GM12872 (cell line): Measurements from ENCODE around the gene FGF22.

Experiments used
- TF ChIP-seq, protein P1 (sequence below): IDR thresholded peaks from 3 replicates; pipeline ENCODE4 v1.5.1; 2011; ENCODE audit warnings: low read depth, mild to moderate bottlenecking, low read length, moderate library complexity; ENCODE audit not compliant: insufficient read depth

The FGF22 gene

DNA sequence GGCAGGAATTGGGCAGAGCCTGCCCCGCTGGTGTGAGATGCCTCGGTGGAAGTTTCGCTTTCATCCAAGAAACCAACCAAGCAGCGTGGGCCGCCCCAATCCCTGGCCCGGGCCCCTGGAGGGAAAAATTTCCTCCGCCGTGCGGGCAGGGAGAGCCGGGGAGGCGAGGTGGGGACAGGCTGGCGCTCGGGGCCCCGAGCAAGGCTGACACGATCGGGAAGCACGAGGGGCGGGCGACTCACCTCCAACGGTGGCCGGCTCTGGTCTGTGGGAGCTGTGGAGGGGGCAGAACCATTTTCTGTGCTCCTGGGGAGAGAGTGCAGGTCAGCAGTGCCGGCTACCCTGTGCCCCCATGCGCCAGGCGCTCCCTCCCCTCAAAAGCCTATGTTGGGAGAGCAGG, 12.3 kb downstream of the FGF22 start:
- TF ChIP-seq, protein P1, sequence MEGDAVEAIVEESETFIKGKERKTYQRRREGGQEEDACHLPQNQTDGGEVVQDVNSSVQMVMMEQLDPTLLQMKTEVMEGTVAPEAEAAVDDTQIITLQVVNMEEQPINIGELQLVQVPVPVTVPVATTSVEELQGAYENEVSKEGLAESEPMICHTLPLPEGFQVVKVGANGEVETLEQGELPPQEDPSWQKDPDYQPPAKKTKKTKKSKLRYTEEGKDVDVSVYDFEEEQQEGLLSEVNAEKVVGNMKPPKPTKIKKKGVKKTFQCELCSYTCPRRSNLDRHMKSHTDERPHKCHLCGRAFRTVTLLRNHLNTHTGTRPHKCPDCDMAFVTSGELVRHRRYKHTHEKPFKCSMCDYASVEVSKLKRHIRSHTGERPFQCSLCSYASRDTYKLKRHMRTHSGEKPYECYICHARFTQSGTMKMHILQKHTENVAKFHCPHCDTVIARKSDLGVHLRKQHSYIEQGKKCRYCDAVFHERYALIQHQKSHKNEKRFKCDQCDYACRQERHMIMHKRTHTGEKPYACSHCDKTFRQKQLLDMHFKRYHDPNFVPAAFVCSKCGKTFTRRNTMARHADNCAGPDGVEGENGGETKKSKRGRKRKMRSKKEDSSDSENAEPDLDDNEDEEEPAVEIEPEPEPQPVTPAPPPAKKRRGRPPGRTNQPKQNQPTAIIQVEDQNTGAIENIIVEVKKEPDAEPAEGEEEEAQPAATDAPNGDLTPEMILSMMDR, result no peak

DNA sequence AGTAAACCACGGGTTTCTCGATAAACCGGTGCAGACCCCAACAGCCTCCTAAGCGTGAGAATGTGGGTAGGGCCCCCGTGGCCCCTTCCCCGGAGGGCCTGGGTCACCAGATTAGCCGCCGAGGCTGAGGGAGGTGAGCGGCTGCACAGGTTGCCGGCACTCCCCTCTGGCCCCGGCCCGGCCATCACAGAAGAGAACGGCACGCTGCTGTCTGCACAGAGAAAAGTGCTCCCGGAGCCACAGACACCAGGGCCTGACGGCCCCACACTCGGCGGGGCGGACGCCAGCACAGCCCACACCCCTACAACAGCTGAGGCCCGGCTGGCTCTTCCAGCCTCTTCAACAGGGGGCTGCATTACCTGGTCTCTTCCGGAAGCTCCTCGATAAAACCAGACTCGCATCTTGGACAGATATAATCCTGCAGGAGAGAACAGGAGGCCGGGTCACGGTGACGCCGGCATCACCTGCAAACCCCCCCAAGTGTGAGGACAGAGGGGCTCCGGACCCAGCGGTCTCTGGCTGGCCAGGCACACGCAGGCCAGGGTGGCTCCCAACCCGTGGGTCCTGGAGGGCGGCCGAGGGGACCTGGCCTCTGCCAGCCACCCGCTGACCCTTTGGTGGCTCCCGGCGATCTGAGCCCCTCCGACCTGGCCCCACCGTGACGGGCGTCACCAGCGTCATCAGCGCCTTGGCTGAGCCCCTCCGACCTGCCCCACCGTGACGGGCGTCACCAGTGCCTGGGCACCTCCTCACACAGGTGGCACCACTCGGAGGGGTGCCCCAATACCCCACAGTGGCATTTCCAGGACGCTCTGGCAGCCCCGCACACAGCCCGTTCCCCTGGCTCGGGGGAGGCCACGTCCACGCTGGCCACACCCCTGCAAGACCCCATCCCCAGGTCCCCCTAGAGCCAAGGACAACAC, 13.0 kb downstream of the FGF22 start:
- TF ChIP-seq, protein P1, result no peak

GRCh38 chr19:653425-653824, 13.7 kb downstream of the FGF22 start:
- TF ChIP-seq, protein P1, result no peak

GRCh38 chr19:655691-656090, 16.0 kb downstream of the FGF22 start:
- TF ChIP-seq, protein P1, result no peak

- TF ChIP-seq, protein P1, result no peak
Measured at GRCh38 chr19:656751-657559, 17.3 kb downstream of the FGF22 start.

GRCh38 chr19:657611-658010, 17.9 kb downstream of the FGF22 start:
- TF ChIP-seq, protein P1, result no peak
